EH (cell line): Measurements from ENCODE around the gene SFMBT2.

ENCODE experiments used
- DNase-seq: peaks from one replicate; pipeline ENCODE4 v3.0.0-alpha.2; 2015; ENCODE audit warnings: low read depth

SFMBT2 gene

DNA sequence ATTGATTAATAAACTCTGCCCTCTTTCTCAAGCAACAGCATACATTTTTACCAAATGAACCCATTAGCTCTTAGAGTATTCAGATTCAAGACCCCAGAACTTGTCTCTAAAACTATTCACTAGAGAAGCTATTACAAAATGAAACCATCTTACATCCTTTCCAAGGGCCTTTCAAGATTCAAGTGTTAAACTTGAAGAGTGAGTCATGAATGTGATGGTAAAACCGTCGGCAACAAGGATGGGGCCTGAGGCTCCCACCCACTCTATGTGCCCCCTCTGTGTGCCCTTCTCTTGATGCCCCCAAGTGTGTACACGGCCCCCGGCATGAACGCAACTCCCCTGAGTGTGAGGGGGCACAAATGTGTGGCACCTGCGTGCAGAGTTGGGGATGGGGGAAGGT is 46.4 kb downstream of the SFMBT2 start:
- no peak for DNase-seq

DNA sequence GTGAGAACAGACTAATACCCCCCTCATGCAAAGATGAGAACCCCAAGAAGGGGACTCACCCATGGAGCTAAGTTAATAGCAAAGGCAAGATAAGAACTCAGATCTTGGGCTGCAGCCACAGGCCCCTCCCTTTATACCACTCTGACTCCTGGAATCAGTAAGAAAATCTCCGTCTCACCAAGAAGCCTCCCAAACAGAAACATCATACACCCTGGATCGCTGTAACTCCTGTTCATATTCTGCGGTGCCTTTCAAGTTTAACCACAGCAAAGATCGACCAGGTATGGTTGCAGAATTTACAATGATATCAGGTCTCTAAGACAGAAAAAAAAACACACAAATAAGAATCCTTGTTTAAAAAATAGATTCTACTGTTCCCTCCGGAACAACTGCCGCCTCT is 47.1 kb downstream of the SFMBT2 start:
- no peak for DNase-seq

DNA sequence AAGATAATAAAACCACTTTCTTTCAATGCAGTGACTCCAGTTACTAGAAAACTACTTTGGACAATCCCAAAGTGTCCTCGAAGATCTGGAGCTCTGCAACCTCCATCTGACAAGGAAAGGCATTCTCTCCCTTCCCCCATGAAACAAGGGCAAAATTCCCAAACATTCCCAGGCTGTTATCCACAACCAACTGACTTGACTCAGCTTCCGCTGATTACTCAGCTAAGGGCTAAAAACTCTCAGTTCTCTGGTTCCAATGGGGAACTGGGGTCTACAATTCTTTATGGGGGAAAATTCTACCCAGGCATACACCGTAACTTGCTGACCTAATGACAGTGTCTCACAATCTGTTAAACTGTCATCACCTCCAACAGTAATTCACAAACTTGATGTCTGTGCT is 48.4 kb downstream of the SFMBT2 start:
- peak; percentile 1 for DNase-seq

DNA sequence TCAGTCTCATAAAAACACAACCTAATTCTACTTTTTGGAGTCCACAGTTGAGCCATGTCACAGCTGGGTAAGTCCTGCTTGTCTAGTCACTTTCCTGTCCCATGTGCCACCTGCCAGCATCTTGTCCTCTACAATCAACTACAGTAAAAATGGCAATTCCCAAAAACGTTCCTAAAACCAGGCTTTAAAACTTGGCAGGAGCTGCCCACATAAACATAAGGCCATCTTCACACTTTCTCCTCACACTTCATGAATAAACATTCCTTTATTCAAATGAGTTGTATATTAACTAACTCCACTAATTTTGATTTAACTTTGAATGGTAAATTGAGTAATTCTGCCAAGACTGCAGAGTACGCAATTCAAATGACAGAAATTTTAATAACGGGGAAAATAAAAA is 49.5 kb downstream of the SFMBT2 start:
- DNase-seq, result no peak

DNA sequence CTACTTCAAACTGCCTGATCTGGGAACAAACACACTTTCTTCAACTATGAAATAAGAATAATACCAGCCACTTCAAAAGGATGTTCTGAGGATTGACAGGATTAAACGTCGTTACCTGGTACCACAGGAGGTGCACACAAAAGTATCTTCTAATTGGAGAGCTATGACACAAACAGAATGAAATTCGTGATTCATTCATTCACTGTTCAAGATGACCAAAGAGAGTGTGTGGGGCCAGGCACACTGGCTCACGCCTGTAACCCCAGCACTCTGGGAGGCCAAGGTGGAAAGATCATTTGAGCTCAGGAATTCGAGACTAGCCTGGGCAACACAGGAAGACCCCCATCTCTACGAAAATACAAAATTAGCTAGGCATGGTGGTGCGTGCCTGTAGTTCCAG is 50.9 kb downstream of the SFMBT2 start:
- DNase-seq, result no peak

DNA sequence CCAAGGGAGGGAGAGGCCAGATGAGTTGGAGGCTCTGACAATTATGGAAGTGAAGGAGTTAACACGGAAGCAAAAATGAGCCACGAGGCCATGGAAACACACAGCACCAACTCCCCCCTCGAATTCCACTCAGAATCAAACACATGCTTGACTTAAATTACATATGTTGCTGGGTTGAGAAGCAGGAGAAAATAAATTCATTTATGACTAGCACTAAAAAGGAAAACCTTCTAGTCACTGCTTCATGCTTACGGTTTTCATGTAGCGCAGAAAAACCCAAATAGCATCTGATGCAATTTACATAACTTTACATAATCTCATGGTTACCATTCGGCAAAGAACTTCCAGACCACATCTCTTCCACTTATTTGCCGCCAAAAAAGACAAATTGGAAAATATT is 51.5 kb downstream of the SFMBT2 start:
- no peak for DNase-seq

DNA sequence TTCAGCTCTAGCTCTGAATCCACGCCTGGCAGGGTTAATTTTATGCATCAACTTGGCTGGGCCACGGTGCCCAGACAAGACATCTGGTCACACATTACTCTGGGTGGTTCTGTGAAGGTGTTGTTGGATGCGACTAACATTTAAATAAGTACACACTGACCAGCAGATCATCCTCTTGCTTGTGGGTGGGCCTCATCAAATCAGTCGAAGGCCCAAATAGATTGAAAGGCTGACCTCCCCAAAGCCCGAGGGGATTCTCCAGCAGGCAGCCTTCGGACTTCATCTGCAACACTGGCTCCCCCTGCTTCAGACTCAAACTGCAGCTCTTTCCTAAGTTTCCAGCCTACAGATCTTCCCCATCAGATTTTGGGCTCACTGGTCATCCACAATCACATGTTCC is 53.6 kb downstream of the SFMBT2 start:
- no peak for DNase-seq

DNA sequence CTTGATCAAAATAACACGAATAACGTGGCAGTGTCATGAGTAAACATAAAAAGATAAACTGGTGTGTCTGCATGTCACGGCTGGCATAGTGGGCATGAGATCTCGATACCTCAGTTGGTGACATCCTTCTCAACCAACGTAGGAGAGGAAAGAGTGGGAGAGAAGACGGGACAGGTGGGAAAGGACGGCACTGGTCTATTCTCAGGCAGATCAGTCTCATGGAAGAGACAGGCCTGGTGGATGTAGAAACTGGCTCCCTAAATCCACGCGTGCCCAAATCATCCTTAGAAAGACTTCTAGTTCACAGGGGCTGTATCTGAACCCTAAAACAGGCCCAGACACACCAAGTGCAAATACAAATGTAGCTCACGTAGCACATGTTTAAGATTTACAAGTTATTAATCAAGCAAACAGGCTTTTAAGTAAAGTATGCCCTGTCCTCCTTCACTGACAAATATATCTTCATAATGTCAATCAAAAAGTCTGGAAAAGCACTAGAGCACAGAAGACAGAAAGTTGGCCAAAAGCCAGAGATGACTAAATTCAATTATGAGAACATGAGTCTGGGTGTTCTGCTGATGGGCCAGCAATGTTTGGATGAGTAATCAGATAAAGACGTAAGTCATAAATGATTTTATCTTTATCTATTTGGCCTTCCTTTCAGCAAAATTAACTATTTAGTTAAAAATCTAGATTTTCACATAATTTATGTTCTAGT is 56.3 kb downstream of the SFMBT2 start:
- DNase-seq, result peak; percentile 10

DNA sequence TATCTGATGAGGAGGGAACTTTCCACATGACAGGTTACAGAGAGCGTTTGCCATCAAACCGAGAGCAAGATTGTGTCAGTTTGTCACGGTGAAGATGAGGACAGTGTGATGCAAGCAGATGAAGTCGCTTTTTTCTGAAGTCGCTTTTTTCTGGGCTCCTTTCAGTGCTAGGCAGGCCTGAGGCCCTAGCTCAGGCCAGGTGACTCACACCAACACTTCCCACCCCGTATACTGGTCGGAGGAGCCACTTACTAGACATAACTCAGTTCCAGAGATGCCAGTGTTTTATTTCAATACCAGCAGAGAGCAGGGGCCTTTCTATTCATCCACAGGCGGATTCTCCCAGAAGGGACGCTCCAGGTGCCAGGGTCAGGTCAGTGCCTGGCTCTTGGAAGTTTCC is 58.9 kb downstream of the SFMBT2 start:
- DNase-seq, result no peak

DNA sequence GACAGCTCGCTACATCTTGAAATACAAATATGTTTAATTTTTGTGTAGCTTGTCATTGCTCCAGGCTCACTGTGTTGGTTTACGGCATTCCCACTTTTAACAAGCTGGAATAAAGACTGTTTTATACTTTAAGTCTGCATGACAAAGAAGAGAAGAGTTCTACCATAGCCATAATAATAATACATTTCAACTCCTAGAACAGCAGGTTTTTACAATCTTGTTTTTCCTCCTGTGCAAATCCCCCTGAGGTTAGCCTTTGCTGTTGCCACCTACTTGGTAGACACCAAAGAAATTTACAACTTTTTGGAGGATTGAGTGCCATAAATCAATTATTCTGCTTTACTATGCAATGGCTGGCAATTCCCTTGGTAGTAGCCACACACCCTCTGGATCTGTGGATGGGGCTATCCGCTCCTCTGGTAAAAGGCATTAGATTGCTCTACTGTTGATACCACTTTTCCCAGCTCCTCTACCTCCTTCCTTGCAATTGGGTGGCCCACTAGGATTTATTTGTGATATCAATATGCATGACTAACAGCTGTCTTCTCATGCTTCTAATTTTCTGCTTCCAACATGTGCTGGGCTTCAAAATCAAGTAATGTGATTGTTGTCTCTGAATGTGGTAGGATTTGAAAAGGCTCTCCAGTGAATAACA is 60.2 kb downstream of the SFMBT2 start:
- no peak for DNase-seq

DNA sequence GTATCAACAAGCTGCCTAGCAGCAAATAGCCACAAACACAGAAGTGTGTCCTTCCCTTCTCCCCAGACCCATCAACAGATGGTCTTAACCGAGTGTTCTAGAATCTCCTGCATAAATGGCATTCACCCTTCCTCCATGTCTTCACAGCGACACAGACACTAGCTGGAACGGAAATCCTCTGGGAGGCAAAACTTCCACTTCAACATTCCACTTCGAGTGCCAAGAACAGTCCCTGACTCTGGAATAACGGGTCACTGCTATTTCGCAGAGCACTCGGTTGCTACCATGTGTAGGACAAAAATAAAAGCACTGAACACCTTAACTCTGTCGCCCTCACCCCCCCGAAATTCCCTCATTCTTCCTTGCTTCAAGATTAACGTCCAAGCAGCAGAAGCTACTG is 65.1 kb downstream of the SFMBT2 start:
- DNase-seq, result no peak

DNA sequence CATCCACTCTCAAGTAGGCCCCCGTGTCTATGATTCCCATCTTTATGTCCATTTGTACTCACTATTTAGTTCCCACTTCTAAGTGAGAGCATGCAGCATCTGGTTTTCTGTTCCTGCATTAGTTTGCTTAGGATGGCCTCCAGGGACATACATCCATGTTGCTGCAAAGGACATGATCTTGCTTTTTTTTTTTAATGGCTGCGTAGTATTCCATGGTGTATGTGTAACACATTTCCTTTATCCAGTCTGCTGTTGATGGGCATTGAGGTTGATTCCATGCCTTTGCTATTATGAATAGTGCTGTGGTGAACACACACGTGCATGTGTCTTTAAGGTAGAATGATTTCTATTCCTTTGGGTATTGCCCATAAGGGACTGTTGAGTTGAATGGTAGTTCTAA is 67.8 kb downstream of the SFMBT2 start:
- no peak for DNase-seq

DNA sequence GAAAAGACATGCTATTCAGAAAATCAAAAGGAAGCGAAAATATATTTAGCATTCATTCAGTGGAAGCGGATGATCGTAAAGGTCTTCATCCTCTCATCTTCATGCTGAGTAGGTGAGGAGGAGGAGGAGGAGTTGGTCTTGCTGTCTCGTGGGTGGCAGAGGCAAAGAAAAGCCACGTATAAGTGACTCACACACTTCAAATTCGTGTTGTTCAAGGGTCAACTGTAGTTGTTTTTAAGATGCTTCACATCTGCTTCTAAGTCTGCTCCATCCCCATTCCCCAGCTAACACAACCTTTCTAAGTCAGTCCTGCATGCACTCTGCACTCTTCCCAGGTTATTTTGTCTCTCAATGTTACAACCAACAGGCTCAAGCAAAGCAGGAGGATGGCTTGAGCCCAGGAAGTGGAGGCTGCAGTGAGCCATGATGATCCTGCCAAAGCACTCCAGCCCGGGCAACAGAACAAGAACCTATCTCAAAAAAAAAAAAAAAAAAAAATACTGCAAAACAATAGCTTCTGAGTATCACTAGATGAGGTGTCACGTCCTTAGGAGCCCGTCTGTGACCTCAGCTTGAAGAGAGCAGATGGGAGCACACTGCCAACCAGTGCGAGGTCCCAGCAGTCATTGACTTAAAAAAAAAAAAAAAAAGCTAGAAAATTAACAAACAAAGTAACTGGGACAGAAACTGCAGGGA is 70.5 kb downstream of the SFMBT2 start:
- no peak for DNase-seq

DNA sequence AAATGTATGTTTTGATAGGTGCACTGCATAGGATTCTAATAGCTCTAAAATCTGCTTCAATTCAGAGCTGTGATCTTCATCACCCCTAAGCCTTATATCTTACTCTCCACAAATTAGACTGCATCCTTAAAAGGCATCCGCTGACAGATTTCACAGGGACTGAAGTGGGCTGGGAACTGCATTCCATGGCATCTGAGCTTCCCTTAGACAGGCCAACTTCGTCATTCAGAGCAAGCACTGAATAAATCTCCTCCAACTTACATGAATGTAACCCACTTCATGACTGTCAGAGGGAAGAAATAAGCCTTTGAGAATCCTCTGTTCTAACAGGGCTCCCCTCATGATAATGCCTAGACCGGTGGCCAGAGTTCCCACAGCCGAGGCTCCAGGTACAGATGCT is 71.3 kb downstream of the SFMBT2 start:
- DNase-seq, result no peak

DNA sequence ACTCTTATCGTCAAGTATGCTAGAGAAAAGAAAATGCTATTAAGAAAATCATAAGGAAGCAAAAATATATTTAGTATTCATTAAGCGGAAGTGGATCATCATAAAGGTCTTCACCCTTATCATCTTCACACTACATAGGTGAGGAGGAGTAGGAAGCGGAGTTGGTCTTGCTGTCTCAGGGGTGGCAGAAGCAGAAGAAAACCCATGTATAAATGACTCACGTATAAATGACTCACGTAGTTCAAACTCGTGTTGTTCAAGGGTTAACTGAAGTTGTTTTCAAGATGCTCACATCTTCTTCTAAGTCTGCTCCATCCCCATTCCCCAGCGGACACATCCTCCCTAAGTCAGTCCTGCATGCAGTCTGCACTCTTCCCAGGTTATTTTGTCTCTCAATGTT is 72.4 kb downstream of the SFMBT2 start:
- DNase-seq, result no peak

DNA sequence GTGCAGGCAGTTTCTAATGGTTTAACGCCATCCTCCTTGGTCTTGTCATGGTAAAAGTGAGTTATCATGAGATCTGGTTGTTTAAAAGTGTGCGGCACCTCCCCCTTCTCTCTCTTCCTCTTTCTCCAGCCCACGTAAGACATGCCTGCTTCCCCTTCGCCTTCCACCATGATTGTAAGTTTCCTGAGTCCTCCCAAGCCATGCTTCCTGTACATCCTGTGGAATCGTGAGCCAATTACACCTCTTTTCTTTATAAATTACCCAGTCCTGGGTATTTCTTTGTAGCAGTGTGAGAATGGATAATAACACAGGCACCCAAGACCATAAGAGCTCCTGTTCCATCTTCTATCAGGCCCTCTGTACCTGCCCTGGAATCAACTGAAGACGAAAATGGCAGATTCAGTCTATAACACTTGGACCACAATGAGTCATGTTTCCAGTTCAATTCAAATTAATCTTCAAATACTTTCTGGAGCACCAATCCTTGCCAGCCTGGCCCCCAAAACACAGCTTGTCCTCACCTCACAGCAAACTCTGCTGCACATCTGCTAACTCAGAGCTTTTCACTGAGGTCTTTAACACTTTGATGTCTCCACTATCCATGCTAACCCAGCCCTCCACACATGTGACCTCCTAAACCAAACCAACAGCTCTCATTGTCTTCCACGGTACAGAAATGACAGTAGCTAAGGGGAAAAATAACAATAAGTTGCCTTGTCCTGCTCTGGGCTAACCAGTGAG is 73.2 kb downstream of the SFMBT2 start:
- no peak for DNase-seq

DNA sequence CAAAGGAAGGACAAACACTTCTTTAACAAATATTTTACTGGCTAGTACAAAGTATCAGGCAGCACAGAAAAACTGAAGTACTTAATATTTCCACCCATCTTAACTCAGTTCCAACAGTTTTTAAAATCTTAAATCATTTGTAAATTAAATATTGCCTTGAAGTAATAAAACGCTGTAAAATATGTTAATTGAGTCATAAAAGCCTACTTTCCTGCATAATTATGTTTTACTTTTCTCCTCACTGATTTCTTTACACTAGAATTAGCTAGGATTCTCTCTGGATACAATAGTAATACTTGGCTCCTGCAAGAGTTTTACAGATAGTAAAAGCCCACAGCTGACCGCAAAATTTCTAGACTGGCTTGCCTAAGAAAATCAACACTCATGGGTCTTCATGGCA is 74.9 kb downstream of the SFMBT2 start:
- DNase-seq, result no peak

DNA sequence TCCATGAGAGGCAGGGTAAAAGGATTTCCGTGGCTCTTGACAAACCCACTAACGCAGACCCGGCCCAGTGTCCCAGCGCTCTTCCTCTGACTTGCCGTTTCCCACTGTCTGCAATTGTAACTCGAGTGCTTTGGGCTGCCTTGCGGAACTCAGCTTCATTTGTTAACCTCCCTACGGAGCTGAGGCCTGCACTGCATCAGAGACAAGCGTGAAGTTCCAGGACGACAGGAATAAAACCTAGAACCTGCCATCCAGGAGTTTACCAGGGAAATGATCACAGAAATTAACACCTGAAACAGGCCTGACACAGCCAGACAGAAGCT is 76.2 kb downstream of the SFMBT2 start:
- DNase-seq, result no peak

DNA sequence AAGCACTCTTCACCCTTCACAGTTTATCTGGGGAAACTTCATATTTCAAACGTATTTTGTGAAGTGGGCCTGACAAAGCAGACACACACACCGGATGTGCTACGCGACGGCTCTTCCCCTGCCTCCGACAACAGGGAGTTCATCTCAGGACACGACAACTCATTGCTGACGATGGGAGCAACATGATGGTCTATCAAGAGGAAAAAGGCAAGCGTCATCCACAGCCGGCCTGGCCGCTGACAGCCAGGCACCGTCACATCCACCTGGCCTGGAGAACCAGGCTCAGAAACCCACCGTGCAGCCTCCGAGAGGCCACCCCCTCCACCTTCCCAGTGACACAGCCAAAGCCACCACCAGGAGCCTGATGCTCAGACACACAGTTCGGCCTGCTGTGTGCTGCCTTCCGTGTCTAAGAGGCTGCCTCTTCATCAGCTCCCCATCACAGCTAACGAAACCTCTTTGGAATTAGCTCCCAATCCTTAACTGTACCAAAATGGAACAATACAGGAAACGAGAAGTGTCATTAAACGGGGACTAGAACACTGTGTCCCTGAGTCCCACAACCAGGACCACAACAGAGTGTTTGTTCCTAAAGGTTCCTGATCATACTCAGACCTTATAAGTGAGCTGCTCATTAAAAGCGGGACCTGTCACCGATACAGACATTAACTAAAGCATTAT is 76.7 kb downstream of the SFMBT2 start:
- no peak for DNase-seq

DNA sequence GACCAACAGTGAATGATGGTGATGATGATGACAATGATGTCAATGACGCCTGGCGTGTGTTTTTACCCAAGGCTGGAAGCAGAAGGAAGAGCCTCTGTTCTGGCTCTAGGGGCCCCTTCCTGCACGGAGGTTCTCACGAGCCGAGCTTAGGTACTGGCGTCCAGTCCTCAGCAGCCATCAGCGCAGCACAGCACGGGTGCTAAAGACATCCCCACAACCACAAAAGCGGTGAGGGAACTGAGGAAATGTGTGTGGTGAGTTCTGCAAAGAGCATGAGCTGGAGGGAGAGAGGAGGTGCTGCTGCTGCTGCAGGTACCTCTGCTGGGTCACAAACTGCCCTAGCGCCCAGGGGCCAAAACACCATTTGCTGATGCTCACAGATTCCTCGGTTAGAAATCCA is 81.6 kb downstream of the SFMBT2 start:
- DNase-seq, result no peak

DNA sequence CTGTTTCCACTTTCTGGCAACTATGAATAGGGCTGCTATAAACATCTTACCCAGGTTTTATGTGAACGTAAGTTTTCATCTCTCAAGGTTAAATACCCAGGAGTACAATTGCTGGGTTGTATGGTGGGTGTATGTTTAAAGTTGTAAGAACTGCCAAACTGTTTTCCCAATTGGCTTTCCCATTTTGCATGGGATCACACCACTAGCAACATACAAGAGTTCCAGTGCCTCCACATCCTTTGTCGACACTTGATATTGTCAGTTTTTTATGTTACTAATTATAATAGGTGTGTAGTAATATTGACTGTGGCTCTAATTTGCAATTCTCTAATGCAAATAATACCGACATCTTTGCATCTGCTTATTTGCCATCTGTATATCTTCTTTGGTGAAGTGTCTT is 82.9 kb downstream of the SFMBT2 start:
- DNase-seq, result no peak

DNA sequence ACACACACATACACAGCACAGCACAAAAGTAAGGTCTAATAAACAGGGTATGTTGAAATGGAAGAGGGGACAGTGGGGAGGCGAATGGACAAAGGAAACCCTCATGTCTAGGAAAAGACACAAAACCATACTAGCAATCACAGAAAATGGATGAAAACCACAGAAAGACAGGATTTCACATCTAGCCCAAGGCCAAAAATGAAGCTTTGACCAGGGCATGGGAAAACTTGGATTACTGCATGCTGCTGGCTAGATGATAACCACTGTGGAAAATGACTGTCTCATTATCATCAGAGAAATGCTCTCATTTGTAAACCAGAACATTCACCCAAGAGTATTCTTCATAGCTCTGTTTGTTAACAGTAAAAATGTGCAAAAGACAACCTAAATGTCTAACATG is 88.2 kb downstream of the SFMBT2 start:
- DNase-seq, result no peak
